ENCODE data around the gene CHD5.

CHD5 gene

DNA sequence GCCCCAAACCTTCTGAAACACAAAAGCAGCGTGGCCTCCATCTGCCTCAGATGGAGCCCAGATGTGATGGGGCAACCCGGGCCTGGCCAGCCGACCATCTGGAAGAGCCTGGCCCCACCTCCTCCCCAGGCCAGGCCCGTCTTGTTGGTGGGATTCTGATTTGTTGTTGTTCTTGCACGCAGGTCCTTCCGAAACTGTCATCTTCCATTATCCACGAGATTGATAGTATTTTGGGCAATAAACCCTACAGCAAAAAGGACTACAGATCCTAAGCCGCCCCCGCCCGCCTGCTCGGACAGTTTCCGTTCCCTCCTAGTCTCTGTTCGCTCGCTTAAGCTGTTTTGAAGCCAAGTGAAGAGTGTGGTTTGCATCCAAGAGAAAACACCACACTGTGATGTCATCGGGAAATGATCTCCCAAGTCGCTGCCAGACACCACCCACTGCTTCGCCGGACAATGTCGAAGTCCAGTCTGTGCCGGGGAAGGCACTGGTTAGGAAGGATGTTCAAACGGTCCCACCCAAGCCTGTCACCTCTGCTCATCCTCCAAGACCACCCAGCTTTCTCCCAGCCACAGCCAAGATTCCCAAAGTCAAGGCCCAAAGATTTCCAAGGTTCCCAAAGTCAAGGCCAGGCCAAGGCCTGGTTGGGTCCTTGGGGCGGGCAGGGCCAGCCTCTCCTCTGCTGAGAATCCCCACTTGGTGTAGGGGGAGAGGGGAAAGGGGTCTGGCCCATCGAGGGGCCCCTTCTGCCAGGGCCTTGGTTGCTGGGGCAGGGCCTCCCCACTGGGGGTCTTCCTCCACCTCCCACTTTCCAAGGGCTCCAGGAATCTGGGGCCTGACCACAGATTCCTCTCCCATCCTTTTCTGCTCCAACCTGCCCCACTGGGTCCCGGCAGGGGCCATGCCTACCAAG, 81.6 kb downstream of the CHD5 start:
- no peak for ATAC-seq
- no peak for TF ChIP-seq CREB5 (CRISPR knock-in tag; IDR thresholded peaks at IDR 0.05; ENCODE audit: low read depth)
- TF ChIP-seq ZFP3 (CRISPR knock-in tag; IDR thresholded peaks at IDR 0.05), result no peak
- no peak for TF ChIP-seq SNAI2 (CRISPR knock-in tag; IDR thresholded peaks at IDR 0.05)
- no peak for TF ChIP-seq TSHZ2 (CRISPR knock-in tag; IDR thresholded peaks at IDR 0.05)
- no peak for TF ChIP-seq ZFP30 (CRISPR knock-in tag; IDR thresholded peaks at IDR 0.05)
- no peak for TF ChIP-seq ZNF565 (CRISPR knock-in tag; conservative IDR thresholded peaks at IDR 0.05; ENCODE audit: low read depth)
- TF ChIP-seq RARB (CRISPR knock-in tag; IDR thresholded peaks at IDR 0.05), result no peak
- TF ChIP-seq, protein P1, sequence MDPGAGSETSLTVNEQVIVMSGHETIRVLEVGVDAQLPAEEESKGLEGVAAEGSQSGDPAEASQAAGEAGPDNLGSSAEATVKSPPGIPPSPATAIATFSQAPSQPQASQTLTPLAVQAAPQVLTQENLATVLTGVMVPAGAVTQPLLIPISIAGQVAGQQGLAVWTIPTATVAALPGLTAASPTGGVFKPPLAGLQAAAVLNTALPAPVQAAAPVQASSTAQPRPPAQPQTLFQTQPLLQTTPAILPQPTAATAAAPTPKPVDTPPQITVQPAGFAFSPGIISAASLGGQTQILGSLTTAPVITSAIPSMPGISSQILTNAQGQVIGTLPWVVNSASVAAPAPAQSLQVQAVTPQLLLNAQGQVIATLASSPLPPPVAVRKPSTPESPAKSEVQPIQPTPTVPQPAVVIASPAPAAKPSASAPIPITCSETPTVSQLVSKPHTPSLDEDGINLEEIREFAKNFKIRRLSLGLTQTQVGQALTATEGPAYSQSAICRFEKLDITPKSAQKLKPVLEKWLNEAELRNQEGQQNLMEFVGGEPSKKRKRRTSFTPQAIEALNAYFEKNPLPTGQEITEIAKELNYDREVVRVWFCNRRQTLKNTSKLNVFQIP (CRISPR knock-in tag; IDR thresholded peaks at IDR 0.05; ENCODE audit: borderline replicate concordance, low read depth), result no peak
- no peak for TF ChIP-seq ESRRG (CRISPR knock-in tag; IDR thresholded peaks at IDR 0.05)
- no peak for TF ChIP-seq ZC3H10 (CRISPR knock-in tag; IDR thresholded peaks at IDR 0.05)

DNA sequence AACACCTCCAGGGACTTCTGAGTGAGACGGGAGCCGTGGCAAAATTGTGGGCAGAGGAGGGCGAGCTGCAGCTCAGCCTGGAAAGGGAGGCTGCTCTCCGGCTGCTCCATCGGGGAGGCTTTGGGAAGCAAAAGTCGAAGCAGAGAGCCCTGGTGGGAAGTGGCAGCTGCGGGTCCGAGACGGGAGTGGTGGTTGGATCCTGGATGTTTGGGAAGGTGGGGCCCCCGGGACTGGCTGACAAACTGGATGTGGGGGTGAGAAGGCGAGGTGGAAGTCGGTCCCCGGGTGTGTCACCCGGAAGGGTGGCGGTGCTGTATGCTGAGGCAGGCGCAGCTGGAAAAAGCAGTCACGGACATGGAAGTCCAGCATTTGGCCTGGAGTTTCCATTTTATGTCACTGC, 82.3 kb downstream of the CHD5 start:
- ATAC-seq, result no peak
- TF ChIP-seq ZNF8 (CRISPR knock-in tag; IDR thresholded peaks at IDR 0.05) (no peak), OSR1 (CRISPR knock-in tag; IDR thresholded peaks at IDR 0.05) (no peak), ZNF70 (CRISPR knock-in tag; IDR thresholded peaks at IDR 0.05) (no peak), ARNTL (CRISPR knock-in tag; IDR thresholded peaks at IDR 0.05; ENCODE audit: borderline replicate concordance, low read depth) (no peak)

- TF ChIP-seq, protein P1 (CRISPR knock-in tag; IDR thresholded peaks at IDR 0.05; ENCODE audit: borderline replicate concordance, low read depth), result no peak
- TF ChIP-seq ZNF565 (CRISPR knock-in tag; conservative IDR thresholded peaks at IDR 0.05; ENCODE audit: low read depth) (no peak), SNAI2 (CRISPR knock-in tag; IDR thresholded peaks at IDR 0.05) (no peak), ZNF8 (CRISPR knock-in tag; IDR thresholded peaks at IDR 0.05) (no peak), CSRNP3 (CRISPR knock-in tag; IDR thresholded peaks at IDR 0.05) (no peak), ESRRG (CRISPR knock-in tag; IDR thresholded peaks at IDR 0.05) (no peak), TCF4 (CRISPR knock-in tag; IDR thresholded peaks at IDR 0.05; ENCODE audit: borderline replicate concordance) (no peak), ZNF70 (CRISPR knock-in tag; IDR thresholded peaks at IDR 0.05) (no peak), CSDC2 (CRISPR knock-in tag; IDR thresholded peaks at IDR 0.05) (no peak), CREB5 (CRISPR knock-in tag; IDR thresholded peaks at IDR 0.05; ENCODE audit: low read depth) (no peak), RARB (CRISPR knock-in tag; IDR thresholded peaks at IDR 0.05) (no peak), ZFP3 (CRISPR knock-in tag; IDR thresholded peaks at IDR 0.05) (no peak)
- no peak for ATAC-seq
Measured at GRCh38 chr1:6097117-6097595, 83.0 kb downstream of the CHD5 start.

All from SK-N-SH treated with all-trans-retinoic acid at 6 μM for 48 hours (cell line).